Left hindlimb (tissue), 1 donor: ENCODE data around the gene ATP5F1D.

Source experiments
- DNase-seq: peaks from one replicate; pipeline ENCODE4 v3.0.0-alpha.2; 2018

ATP5F1D gene

GRCh38 chr19:1271528-1272422 lies 30.2 kb downstream of the ATP5F1D start:
- no peak for DNase-seq

DNA sequence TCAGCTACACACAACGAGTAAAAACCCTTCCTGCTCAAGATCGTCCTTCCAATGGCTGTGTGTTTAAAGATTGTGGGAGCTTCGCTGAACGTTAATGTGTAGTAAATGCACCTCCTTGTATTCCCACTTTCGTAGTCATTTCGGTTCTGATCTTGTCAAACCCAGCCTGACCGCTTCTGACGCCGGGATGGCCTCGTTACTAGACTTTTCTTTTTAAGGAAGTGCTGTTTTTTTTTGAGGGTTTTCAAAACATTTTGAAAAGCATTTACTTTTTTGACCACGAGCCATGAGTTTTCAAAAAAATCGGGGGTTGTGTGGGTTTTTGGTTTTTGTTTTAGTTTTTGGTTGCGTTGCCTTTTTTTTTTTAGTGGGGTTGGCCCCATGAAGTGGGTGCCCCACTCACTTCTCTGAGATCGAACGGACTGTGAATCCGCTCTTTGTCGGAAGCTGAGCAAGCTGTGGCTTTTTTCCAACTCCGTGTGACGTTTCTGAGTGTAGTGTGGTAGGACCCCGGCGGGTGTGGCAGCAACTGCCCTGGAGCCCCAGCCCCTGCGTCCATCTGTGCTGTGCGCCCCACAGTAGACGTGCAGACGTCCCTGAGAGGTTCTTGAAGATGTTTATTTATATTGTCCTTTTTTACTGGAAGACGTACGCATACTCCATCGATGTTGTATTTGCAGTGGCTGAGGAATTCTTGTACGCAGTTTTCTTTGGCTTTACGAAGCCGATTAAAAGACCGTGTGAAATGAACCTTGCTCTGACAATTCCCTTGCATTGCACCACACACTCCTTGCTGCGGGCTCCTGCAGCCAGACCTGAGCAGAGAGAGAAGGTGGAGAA lies 31.1 kb downstream of the ATP5F1D start:
- no peak for DNase-seq

- no peak for DNase-seq
These were observed 31.9 kb downstream of the ATP5F1D start for GRCh38 chr19:1273263-1274041.

DNA sequence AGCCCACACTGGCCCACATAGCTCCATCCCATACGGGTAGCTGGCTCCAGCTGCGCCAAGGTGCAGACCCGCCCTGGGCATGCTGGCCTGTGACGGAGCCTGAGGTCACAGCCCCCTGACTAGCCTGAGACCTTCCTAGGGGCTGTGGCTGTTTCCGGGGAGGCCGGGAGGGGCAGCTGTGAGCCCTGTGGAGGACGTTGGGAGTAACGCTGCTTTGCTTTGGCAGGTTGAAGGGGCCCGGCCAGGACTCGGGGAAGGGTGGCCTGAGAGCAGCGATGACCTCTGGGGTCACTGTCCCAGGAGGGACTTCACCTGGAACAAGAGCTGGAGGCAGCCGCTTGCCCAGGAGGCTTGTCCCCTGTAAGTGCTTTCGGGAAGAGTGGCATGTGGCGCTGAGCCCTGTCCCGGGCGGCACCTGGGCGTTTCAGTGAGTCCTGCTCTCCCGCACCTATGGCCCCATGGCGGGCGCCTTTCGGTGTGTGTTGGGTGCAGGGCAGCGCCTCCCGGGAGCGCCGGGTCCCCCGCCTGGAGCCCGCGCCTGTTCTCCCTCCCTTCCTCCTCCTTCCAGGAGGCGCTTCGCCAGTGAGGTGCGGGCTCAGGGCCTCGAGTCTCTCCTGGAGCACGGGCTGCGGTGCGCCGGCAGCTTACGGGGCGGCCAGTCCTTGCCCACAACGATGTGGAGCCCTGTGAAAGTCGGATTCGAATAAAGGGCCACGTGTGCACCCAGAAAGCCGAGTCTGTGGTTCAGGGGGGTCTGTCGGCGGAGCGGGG lies 32.7 kb downstream of the ATP5F1D start:
- DNase-seq, result no peak

DNA sequence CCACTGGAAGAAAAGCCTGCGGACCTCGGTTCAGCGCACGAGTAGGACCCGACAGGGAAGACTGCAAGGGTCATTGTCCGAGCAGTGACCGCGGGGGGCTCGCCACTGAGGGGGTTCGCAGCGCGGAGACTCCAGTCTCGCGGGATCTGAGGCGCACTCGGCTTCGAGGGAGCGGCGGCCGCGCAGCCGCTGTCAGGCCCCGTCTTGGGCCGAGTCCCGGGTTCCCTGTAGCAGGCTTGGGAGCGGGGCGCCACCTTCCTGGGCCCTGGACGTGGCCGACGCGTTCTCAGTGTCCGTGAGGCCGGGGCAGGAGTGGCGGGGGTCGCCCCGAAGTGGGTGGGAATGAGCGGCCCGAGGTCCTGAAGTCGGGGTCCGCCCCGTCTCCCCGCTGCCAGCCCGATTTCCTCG lies 33.3 kb downstream of the ATP5F1D start:
- no peak for DNase-seq

GRCh38 chr19:1275260-1275975 lies 33.9 kb downstream of the ATP5F1D start, which contains the start of gene FAM174C:
Gene FAM174C, plus strand, starts transcription at chr19:1275530. Its CDS starts 20 bp downstream, at chr19:1275550.
- peak; percentile 97 for DNase-seq

DNA sequence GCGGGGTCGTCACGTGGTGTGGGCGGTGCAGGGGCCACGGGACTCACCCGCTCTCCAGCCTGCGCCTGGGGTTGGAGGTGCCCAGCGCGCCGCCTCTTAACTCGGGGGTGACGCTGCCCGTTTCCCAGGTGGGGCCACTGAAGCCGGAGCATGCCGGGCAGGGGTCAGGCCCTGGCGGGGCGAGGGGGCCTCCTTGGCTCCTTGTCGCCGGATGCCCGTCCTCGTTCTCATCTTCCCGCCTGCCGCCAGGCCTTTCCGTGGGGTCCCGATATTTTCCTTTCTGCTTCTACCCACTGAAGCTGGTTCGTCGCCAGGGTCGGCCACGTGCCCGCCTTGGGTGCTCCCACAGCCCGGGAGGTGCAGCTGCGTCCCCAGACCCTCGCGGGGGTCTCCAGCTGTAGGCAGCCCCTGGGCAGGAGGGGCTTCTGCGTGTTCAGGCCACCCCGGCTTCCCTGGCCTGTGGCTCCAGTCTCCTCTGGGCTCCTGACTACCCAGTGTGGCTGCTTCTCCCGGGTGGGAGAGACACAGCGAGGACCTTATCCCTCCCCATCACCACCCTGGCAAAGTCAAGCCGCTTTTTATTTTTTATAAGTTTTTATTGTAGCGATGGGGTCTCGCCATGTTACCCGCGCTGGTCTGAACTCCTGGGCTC lies 34.6 kb downstream of the ATP5F1D start:
- DNase-seq, result no peak

- DNase-seq, result peak; percentile 49
These were observed 35.1 kb downstream of the ATP5F1D start for GRCh38 chr19:1276628-1277022.

DNA sequence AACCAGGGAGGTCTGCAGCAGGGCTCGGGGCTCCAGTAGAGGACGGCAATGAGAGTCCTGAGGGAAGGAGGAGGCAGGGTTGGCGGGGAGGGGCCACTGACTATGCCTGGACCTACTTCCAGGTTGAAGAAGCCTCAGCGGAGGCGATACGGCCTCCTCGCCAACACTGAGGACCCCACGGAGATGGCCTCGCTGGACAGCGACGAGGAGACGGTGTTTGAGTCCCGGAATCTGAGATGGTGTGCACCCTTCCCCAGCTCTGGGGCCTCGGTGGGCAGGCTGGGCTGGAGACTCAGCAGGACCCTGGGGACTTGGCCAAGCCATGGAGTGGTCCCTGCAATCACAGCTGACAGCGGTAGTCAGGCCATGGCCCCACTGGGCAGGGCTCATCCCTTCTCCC lies 35.5 kb downstream of the ATP5F1D start:
- DNase-seq, result no peak

DNA sequence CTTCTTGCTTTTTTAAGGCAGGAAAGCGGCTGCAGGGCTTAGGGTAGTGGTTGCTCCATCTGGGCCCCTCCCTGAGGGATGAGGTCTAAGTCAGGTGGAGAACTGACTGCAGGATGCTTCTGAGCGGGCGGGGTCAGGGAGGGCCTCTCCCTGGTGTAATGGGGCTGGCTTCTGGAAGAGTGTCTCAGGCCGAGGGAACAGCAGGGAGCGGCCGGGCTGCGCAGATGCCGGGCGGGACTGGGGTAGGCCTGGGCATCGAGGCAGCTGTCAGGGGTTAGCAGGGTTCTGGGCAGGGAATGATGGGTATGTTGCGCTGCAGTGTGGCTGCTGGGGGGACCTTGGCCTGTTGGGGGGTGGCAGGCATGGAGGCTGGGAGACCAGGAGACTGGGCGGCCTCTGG lies 36.5 kb downstream of the ATP5F1D start:
- peak; percentile 41 for DNase-seq

- DNase-seq, result peak; percentile 53
These were observed 37.4 kb downstream of the ATP5F1D start for GRCh38 chr19:1278713-1279660.

- peak; percentile 89 for DNase-seq
These were observed 38.3 kb downstream of the ATP5F1D start for GRCh38 chr19:1279782-1280341.

DNA sequence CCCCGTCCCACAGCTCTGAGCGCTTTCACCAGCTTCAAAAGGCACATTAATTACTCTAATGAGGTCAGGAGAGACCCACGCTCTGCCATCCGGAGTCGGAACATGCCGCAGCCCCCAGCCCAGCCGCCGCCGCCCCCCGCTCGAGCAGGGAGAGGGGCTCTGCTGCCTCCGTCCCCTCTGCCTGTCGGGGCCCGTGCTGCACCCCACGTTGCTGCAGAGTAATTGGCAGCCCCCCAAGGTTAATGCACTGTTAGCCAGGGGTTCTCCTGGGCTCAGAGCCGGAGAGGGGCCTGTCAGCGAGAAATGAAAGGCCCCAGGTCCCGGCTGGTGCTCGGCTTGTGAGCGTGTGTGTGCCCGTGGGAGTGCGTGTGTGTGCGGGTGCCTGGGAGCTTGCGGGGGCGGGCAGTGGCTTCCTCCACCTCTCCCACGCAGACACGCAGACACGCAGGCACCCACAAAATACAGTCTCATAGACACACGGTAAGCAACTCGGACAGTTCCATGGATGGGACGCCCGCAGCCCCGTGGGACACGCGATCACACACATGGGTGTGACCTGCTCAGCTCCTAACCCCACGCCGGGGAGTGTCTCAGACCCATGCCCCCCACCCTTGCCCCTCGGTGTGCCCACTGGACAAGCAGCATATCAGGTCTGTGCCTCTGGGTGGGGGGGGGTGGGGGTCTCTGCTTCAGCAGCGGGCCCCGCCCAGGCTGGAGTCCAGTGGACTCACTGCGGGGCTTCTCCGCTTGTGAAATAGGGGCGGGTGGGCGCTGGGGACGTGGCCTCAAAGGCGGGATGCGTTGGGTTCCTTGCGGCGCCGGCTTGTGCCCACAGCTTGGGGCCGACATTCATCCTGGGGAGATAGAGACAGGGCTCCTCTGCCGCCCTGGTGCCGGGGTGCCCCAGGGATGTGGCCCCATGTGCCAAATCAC lies 39.4 kb downstream of the ATP5F1D start:
- no peak for DNase-seq

- no peak for DNase-seq
These were observed 40.2 kb downstream of the ATP5F1D start for GRCh38 chr19:1281569-1282287.

DNA sequence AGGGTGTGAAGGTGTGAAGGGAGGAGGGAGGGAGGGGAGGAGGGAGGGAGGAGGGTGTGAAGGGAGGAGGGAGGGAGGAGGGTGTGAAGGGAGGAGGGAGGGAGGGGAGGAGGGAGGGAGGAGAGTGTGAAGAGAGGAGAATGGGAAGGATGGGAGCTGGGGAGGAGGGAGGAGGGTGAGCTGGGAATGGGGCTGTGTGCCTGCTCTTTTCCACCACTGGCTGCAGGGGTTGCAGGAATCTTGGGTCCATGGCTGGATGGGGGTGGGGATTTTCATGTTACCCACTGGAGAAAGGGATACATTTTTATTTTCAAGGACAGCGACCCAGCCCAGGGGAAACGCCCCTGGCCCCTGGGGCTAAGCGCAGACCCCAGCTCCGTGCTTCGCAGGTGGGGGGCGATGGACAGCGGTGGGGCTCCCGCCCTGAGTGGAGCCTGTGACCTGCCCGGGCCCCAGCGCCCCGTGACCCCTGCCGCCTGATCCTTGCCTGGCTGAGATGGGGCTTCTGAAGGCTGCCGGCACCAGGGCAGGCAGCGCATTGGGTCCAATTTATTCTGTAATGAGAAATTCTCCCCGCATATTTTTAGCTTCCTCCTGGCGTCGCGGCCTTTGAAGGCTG lies 41.1 kb downstream of the ATP5F1D start:
- no peak for DNase-seq

GRCh38 chr19:1283207-1283916 lies 41.8 kb downstream of the ATP5F1D start:
- no peak for DNase-seq
